GM23338 (cell line): ENCODE measurements around the gene NIPSNAP2.

ENCODE experiments used
- CREB1 ChIP-seq: fragments of 250-450 bp; sonication (Bioruptor Pico); IDR thresholded peaks from 2 replicates; pipeline ENCODE4 v1.5.0; 2020; ENCODE audit warnings: low read depth, mild to moderate bottlenecking, moderate library complexity
- CTCF ChIP-seq, 2 experiments: fragments of 200-600 bp in 1 of 2; sonication (generic) in 1 of 2; conservative IDR thresholded peaks; 2 replicates each; pipeline versions ENCODE4 v1.5.1 to v1.6.1; 2016 to 2017; ENCODE audit warnings: antibody characterized with exemption in 2 of 2, low read depth in 2 of 2, mild to moderate bottlenecking in 2 of 2, moderate library complexity in 1 of 2
- ETS1 ChIP-seq: IDR thresholded peaks from 2 replicates; pipeline ENCODE4 v1.6.1; 2016; ENCODE audit warnings: antibody characterized with exemption
- EZH2 ChIP-seq: fragments of 200-600 bp; sonication (generic); IDR thresholded peaks from one replicate; pipeline ENCODE4 v1.8.0; 2017; ENCODE audit warnings: antibody characterized with exemption, mild to moderate bottlenecking, low read depth; ENCODE audit not compliant: unreplicated experiment
- EZH2phosphoT487 ChIP-seq: fragments of 200-600 bp; sonication (generic); IDR thresholded peaks from one replicate; pipeline ENCODE4 v1.8.1; 2018; ENCODE audit warnings: antibody characterized with exemption; ENCODE audit not compliant: unreplicated experiment
- JUNB ChIP-seq: IDR thresholded peaks from one replicate; pipeline ENCODE4 v1.6.1; 2016; ENCODE audit warnings: antibody characterized with exemption; ENCODE audit not compliant: unreplicated experiment
- POLR2AphosphoS5 ChIP-seq: IDR thresholded peaks from 2 replicates; pipeline ENCODE4 v1.6.1; 2016; ENCODE audit warnings: antibody characterized with exemption, low read depth
- REST ChIP-seq: IDR thresholded peaks from one replicate; pipeline ENCODE4 v1.6.1; 2018; ENCODE audit warnings: antibody characterized with exemption; ENCODE audit not compliant: unreplicated experiment
- STAT1 ChIP-seq: IDR thresholded peaks from one replicate; pipeline ENCODE4 v1.6.1; 2016; ENCODE audit warnings: antibody characterized with exemption; ENCODE audit not compliant: unreplicated experiment
- ZNF331 ChIP-seq: fragments of 250-450 bp; sonication (Bioruptor Pico); IDR thresholded peaks from 2 replicates; pipeline ENCODE4 v1.5.0; 2020; ENCODE audit warnings: low read depth, mild to moderate bottlenecking, moderate library complexity

GRCh38 chr7:56026538-56026937 is 62.2 kb downstream of the NIPSNAP2 start:
- TF ChIP-seq CTCF (conservative IDR thresholded peaks at IDR 0.05; ENCODE audit: low read depth in 2 of 2) (no peak), JUNB (no peak), EZH2phosphoT487 (no peak), CREB1 (no peak), POLR2AphosphoS5 (no peak), EZH2 (no peak), ZNF331 (CRISPR knock-in tag) (no peak), REST (no peak), ETS1 (no peak), STAT1 (no peak)
